ENCODE data around the gene APEH. TPM values are rescaled to one million over a fixed set of nuclear protein-coding genes. Genes with fewer than 3 reads are reported as not detected.

APEH gene
- total and polyA plus RNA-seq, 2 of the 13 experiments (the other 11 are each of a cell fraction or from before 2014, with no cell fraction given) = 116 to 130 TPM

DNA sequence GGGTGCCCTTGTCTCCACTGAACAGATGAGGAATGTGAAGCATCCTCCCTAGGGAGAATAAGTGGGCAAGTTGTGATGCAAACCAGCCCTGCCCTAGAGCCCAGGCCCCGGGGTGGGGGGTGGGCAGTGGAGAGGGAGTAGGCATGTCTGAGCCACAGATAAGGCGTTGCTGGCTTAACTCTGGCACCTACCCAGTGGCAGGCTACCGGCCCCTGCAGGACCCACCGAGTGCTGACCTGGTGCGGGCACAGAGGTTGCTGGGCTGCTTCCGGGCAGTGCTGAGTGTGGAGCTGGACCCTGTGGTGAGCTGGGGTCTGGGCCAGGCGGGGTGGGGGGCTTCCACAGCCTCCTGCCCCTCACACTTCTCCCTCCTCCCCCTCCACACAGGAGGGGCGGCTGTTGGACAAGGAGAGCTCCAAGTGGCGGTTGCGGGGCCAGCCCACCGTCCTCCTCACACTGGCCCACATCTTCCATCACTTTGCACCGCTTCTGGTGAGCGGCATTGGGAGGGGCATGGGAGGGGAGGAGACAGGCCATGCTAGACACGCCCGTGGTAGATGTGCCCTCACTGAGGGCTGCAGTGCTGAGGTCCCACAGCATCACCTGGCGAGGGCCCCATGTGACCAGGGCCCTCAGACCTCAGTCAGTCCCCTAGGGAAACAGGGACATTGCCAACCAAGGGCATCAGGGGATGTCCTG is 25.3 kb downstream of the APEH start:
- H3K27ac ChIP-seq (ENCODE audit: extremely low read length, insufficient read depth, low read length) = no peak overlapping the region
- no peak overlapping the region for H2AFZ ChIP-seq (ENCODE audit: low read length)
- TF ChIP-seq MIER3 (CRISPR knock-in tag; IDR thresholded peaks at IDR 0.05; ENCODE audit: borderline replicate concordance) (no peak), RBFOX2 (IDR thresholded peaks at IDR 0.05; ENCODE audit: low read depth, low read length) (peak; percentile 44; the same call in 1 of the 2 replicates), AGO2 (optimal IDR thresholded peaks at IDR 0.05; ENCODE audit: low read depth, low read length) (peak; percentile 58)
- peaks cover 38 to 69% of the 10 kb centered on the region in 2 experiments for H3K36me3 ChIP-seq (replicated peaks in 1 of 2; ENCODE audit: control insufficient read depth in 1 of 2, insufficient read depth in 2 of 2, low read length in 2 of 2)
- H3K4me3 ChIP-seq (replicated peaks in 1 of 3; ENCODE audit: insufficient read depth in 1 of 3, low read depth in 2 of 3, low read length in 3 of 3) = no peak overlapping the region
- 95% methylated on average over 12 of the region's 16 CpGs for WGBS (ENCODE audit: low lambda C conversion rate)
- H3K4me2 ChIP-seq (ENCODE audit: low read depth, low read length) = no peak overlapping the region
- POLR2A ChIA-PET = no interaction called here
- intact Hi-C loops (cut with micrococcal nuclease; ENCODE audit: unreplicated experiment) (no loop called here), in situ Hi-C loops (cut with HindIII; ENCODE audit: extremely low pct_ligation_motif_present, low pct_unique_long_range_greater_than_20kb) (no loop called here)
- FAIRE-seq = no peak
- H3K9ac ChIP-seq (ENCODE audit: insufficient read depth, low read depth, low read length) = no peak overlapping the region
- BruUV-seq (replicated peaks) = no TSS peak
- peaks cover under 1% of the 10 kb centered on the region for H3K79me2 ChIP-seq (ENCODE audit: insufficient read depth, low read length)
- DNase-seq (ENCODE audit: low spot score) = no peak
- no peaks in the 10 kb centered on the region for H4K20me1 ChIP-seq (ENCODE audit: insufficient read depth, low read length)
- peaks cover 4% of the 10 kb centered on the region; the same call in 1 of the 2 replicates for H3K4me1 ChIP-seq (ENCODE audit: insufficient read depth, low read length)
- CTCF ChIA-PET (ENCODE audit: low intra/inter-chr PET ratio, low total read pairs) = no interaction called here
- H3K27me3 ChIP-seq (ENCODE audit: control insufficient read depth in 1 of 2, insufficient read depth in 2 of 2, low read length in 2 of 2) = no peaks in the 10 kb centered on the region
- no peaks in the 10 kb centered on the region for H3K9me3 ChIP-seq (ENCODE audit: low read length)
- no peak for ATAC-seq

DNA sequence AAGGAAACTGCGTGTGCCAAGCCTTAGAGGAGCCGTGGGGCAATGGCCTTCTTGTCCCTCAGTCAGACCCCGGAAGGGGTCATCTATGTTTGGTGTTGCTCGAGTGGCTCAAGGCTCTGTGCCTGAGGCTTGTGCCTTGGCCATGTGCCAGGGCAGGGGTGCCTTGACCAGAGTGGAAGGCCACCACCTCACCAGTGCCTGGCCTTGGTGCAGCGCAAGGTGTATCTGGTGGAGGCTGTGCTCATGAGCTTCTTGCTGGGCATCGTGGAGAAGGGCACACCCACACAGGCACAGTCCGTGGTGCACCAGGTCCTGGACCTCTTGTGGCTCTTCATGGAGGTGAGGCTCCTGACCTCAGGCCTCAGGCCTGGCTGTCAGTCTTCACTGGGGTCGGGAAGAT is 25.9 kb downstream of the APEH start:
- H3K27me3 ChIP-seq (ENCODE audit: control insufficient read depth in 1 of 2, insufficient read depth in 2 of 2, low read length in 2 of 2) = no peaks in the 10 kb centered on the region
- BruUV-seq (replicated peaks) = no TSS peak
- no peaks in the 10 kb centered on the region for H3K79me2 ChIP-seq (ENCODE audit: insufficient read depth, low read length)
- H4K20me1 ChIP-seq (ENCODE audit: insufficient read depth, low read length) = no peaks in the 10 kb centered on the region
- H3K4me3 ChIP-seq (replicated peaks in 1 of 3; ENCODE audit: insufficient read depth in 1 of 3, low read depth in 2 of 3, low read length in 3 of 3) = no peak overlapping the region
- no peaks in the 10 kb centered on the region for H3K9me3 ChIP-seq (ENCODE audit: low read length)
- no peak for ATAC-seq
- ChIA-PET CTCF (ENCODE audit: low intra/inter-chr PET ratio, low total read pairs) (no interaction called here), POLR2A (no interaction called here)
- in situ Hi-C loops (cut with HindIII; ENCODE audit: extremely low pct_ligation_motif_present, low pct_unique_long_range_greater_than_20kb) (loop anchor here (5.0 kb wide), 2 partner anchors 137 to 207 kb away; no protein-coding TSS in a partner anchor), intact Hi-C loops (cut with micrococcal nuclease; ENCODE audit: unreplicated experiment) (no loop called here)
- no peak overlapping the region for H2AFZ ChIP-seq (ENCODE audit: low read length)
- FAIRE-seq = no peak
- peaks cover 38 to 73% of the 10 kb centered on the region in 2 experiments for H3K36me3 ChIP-seq (replicated peaks in 1 of 2; ENCODE audit: control insufficient read depth in 1 of 2, insufficient read depth in 2 of 2, low read length in 2 of 2)
- TF ChIP-seq POLR2A (IDR thresholded peaks at IDR 0.05; ENCODE audit: insufficient read depth in 1 of 2, low read depth in 2 of 2, low read length in 2 of 2) = peak in 1 of 2 experiments; percentile 33; a peak in 1 of 4 replicates
- TF ChIP-seq, protein P1, sequence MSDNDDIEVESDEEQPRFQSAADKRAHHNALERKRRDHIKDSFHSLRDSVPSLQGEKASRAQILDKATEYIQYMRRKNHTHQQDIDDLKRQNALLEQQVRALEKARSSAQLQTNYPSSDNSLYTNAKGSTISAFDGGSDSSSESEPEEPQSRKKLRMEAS (IDR thresholded peaks at IDR 0.05) = no peak
- H3K27ac ChIP-seq (ENCODE audit: extremely low read length, insufficient read depth, low read length) = no peak overlapping the region
- H3K4me2 ChIP-seq (ENCODE audit: low read depth, low read length) = no peak overlapping the region
- no peaks in the 10 kb centered on the region for H3K4me1 ChIP-seq (ENCODE audit: insufficient read depth, low read length)
- DNase-seq (ENCODE audit: low spot score) = no peak
- no peak overlapping the region for H3K9ac ChIP-seq (ENCODE audit: insufficient read depth, low read depth, low read length)
- WGBS (ENCODE audit: low lambda C conversion rate) = 95% methylated on average over 4 of the region's 8 CpGs
